ENCODE results near the gene PTTG2. TPM values are rescaled to one million over a fixed set of nuclear protein-coding genes. Genes with fewer than 3 reads are reported as not detected.

PTTG2 gene
- total RNA-seq, 1 donor from 2014 or later: not detected

DNA sequence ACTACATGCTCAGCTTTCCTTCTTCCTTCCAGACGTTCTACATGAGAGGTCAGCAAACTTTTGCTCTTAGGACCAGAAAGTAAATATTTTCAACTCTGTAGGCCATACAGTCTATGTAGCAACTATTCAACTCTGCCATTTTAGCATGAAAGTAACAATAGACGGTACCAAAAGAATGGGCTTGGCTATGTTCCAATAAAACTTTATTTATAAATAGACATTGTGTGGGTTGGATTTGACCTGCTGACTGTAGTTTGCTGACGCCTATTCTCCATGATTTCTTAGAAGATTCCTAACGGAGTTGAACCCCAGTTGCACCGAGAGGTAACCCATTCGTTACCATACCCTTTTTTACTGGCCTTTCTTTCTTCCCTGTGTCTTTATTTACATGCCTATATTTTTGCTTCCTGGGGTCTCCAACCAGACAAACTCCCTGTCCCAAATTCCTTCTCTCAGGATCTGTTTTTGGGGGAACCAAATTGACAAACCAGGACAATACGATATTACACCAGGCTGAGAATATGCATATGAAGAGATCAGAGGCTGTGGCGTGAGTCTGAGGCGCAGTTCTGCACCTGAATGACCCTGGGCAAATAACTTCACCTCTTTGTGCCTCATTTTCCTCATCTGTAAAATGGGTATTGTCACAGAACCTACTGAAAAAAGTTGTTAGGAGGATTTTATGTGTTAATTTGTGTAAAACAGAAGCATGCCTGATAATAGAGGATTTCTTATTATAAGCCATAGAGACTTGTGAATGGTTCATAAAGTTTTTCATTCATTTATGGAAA lies 10.4 kb upstream of the PTTG2 start:
- Histone ChIP-seq H3K4me3 (ENCODE audit: low read depth, low read length) (no peak overlapping the region), H3K27me3 (ENCODE audit: control insufficient read depth, insufficient read depth, low read length) (no peaks in the 10 kb centered on the region), H3K36me3 (ENCODE audit: control insufficient read depth, insufficient read depth, low read length) (no peaks in the 10 kb centered on the region)
- TF ChIP-seq CTCF (IDR thresholded peaks at IDR 0.05; ENCODE audit: insufficient read depth, low read length, severe bottlenecking): no peak
- DNase-seq (ENCODE audit: low read depth) (no peak), FAIRE-seq (no peak)

DNA sequence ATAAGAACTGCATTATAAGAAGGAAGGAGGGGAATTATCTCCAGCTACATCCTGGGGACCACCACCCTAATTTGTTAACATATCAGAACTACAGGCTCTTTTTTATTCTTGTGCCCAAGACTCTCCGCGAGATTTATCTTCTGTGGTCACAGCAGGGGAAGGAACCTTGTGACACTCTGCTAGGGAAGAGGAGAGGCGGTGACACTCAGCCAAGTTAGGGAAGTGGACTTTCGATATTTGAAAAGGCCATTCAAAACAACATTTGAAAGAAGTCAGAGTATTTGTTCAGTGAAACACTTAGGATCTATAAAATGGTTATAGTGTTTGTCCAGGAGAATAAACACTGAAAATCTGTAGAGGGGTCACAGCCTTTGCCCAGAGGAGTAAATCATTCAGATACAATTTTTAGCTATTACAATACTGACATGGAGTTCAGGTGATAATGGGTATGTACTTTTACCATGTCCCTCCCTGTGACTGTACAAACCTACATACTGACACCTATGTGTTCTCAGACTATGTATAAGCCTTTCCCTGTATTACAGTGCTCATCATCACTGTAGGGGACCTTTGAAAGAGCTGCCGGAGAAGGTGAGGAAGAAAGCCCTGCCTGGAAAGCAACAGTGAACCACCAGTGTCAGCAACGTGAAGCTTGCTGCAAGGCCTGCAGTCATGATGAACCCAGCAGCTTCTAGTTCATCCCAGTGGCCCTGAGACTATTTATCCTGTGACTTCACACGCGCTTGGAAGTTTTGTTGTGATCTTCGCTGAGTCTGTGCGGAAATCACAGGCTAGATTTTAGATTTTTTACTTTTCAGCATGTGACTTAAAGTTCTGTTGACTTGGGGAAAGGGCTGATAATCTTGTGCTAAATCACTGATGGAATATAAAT lies 8.5 kb upstream of the PTTG2 start:
- Histone ChIP-seq H3K27me3 (ENCODE audit: control insufficient read depth, insufficient read depth, low read length) (no peaks in the 10 kb centered on the region), H3K4me3 (ENCODE audit: low read depth, low read length) (no peak overlapping the region), H3K36me3 (ENCODE audit: control insufficient read depth, insufficient read depth, low read length) (no peaks in the 10 kb centered on the region)
- no peak for DNase-seq (ENCODE audit: low read depth)
- FAIRE-seq: no peak
- no peak for TF ChIP-seq CTCF (IDR thresholded peaks at IDR 0.05; ENCODE audit: insufficient read depth, low read length, severe bottlenecking)

DNA sequence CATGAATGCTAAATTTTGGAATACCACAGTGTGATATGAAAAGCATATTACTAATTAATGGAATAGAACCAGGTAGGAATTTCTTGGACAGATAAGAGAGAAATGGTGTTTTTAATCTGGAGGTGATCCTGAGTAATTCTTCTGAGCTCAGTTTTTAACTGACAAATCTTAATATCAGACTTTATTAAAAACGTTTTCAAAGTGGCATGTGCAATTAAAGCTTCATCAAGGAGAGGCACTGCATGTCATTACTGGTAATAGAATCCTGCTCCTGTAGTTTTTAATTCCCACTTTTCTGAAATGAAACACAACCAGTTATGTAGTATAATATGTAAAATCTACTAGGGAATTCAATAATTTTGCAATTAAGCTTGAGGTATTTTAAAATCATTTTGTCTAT lies 7.0 kb upstream of the PTTG2 start:
- DNase-seq (ENCODE audit: low read depth): no peak
- no peak overlapping the region for H3K4me3 ChIP-seq (ENCODE audit: low read depth, low read length)
- no peak for TF ChIP-seq CTCF (IDR thresholded peaks at IDR 0.05; ENCODE audit: insufficient read depth, low read length, severe bottlenecking)
- H3K27me3 ChIP-seq (ENCODE audit: control insufficient read depth, insufficient read depth, low read length): no peaks in the 10 kb centered on the region
- no peak for FAIRE-seq
- H3K36me3 ChIP-seq (ENCODE audit: control insufficient read depth, insufficient read depth, low read length): no peaks in the 10 kb centered on the region

DNA sequence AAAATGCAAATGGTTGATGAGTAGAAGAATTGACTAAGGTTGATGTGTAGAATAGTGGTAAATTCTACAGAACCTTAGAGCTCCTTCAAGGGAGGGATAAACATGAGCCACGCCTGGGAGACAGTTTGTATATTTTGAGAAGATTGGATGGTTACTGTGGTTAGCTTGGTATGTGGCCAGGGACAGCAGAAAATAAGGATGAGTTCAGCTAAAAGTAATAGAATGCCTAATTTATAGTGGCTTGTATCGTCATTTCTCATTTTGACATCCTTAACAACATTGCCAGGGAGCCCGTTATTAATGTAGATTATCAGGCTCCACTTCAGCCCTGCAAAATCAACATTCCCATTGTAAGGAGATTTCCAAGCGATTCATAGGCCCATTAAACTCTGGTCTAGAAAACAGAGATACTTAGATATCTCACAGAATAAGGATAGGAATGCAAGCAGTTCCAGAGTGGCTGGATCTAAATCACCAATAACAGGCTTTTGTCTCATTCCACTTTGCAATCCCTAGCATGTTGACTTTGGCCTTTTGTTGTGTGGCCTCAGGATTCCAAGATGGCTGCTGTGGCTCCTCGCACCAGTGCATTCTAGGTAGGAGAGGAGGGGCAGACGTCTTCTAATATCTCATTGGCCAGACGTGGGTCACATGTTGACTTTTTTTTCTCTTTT lies 6.4 kb upstream of the PTTG2 start:
- FAIRE-seq: no peak

GRCh38 chr4:37956941-37957340 lies 3.3 kb upstream of the PTTG2 start:
- no peak for DNase-seq (ENCODE audit: low read depth)
- Histone ChIP-seq H3K4me3 (ENCODE audit: low read depth, low read length) (no peak overlapping the region), H3K27me3 (ENCODE audit: control insufficient read depth, insufficient read depth, low read length) (no peaks in the 10 kb centered on the region), H3K36me3 (ENCODE audit: control insufficient read depth, insufficient read depth, low read length) (no peaks in the 10 kb centered on the region)
- no peak for FAIRE-seq
- no peak for TF ChIP-seq CTCF (IDR thresholded peaks at IDR 0.05; ENCODE audit: insufficient read depth, low read length, severe bottlenecking)

More for the DNA sequence above, 6.4 kb upstream of the PTTG2 start:
- DNase-seq (ENCODE audit: low read depth): no peak
- no peak overlapping the region for H3K4me3 ChIP-seq (ENCODE audit: low read depth, low read length)
- TF ChIP-seq CTCF (IDR thresholded peaks at IDR 0.05; ENCODE audit: insufficient read depth, low read length, severe bottlenecking): no peak
- no peaks in the 10 kb centered on the region for H3K36me3 ChIP-seq (ENCODE audit: control insufficient read depth, insufficient read depth, low read length)
- H3K27me3 ChIP-seq (ENCODE audit: control insufficient read depth, insufficient read depth, low read length): no peaks in the 10 kb centered on the region

Data from bronchial epithelial cell (primary cell).